Globus pallidus (tissue), 1 donor: ENCODE data around the gene CLIP1.

ENCODE experiments used
- DNase-seq: peaks from one replicate; pipeline ENCODE4 v3.0.0-alpha.2; 2015; ENCODE audit warnings: low spot score

The CLIP1 gene

GRCh38 chr12:122245553-122245952 lies 176.9 kb downstream of the CLIP1 start:
- DNase-seq, result no peak

GRCh38 chr12:122244565-122245371 lies 177.7 kb downstream of the CLIP1 start:
- no peak for DNase-seq

DNA sequence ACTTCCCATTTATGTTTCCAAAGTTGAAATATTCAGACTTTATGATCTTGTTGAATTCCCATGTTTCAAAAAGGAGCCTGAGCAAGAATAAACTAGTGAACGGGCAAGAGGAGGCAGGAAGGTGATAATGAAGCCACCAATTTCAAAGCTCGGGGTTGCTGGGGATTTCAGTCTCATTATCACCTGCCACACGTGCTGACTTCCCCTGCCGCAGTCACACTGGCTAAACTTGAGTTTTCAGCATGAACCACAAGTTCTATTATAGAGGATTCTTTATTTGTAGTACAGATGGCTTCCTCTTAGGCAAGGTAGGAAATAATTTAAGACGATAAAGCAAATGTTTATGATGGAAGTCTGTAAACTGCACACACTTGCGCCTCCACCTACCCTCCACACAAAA lies 178.5 kb downstream of the CLIP1 start:
- no peak for DNase-seq

GRCh38 chr12:122238861-122239260 lies 183.6 kb downstream of the CLIP1 start:
- DNase-seq, result no peak

DNA sequence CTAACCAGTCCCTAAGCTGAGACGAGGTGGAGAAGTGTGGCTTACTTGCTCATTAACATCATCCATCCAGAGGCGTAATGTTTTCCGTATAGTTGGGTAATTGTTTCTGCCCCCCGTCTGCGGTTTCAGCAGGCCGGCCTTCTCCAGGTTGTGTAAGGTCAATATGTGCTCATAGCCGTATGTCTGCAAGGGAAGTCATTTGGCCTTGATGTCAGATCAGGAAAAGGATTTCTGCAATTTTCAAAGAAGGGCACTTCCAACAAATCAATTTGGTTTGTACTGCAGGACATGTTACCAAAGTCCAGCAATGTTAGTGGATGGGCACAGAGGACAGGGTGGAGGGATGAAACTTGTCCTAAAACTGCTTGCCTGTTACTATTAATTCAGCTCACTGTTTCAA lies 186.7 kb downstream of the CLIP1 start:
- DNase-seq, result no peak

- no peak for DNase-seq
These were observed 189.8 kb downstream of the CLIP1 start for GRCh38 chr12:122232691-122233090.

DNA sequence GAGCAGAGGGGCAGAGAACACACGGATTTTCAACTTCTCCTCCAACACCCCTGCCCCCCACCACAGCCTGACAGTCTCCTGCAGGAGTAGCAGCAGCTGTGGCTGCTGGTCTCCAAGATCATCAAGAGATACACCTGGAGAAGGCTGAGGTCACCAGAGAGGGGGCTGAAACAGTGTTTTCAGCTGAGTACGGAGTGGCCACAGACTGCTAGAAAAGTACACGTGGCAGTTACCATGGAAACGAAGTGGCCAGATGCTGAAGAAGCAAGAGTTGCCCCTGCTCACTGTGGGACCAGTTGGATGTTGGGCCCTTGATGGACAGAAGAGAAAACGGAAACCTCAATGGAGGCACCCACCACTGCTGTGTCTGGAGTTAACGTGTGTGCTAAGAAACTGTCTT lies 191.7 kb downstream of the CLIP1 start:
- no peak for DNase-seq

DNA sequence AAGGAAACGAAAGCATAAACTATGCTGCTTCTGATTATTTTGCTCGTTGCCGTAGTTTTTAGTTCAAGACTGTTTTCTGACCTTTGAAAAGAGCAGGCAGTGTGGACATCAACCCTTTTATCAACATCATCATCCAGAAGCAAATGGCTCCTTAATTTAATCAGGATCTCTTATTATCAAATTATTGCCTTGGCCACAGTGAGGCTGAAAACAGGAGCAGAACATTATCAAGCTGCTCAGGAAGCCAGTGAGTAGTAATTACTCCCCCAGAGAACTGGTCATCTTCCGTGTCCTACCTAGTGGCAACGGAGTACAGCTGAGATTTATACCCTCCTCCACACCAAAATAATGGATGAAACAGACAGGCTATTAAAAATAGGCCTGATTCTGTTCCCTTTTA lies 194.4 kb downstream of the CLIP1 start:
- DNase-seq, result no peak

DNA sequence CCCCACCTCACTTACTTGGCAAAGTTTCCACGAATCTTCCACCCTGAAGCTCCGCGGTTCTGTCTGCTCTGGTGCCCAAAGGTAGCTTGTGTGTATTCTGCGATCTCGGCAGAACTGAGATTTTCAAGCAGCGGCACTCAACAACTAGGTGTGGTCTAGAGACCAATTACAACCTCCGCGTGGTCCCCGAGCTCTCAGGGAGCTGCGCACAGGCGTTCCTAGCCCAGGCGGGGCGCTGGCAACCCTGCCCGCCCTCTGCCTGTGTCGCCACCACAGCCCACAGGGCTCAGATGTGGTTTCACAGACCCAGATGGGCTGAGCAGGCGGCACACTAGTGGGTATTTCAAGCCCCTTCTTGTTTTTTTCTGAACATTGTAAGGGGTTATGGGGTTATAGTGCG lies 195.1 kb downstream of the CLIP1 start:
- DNase-seq, result no peak

DNA sequence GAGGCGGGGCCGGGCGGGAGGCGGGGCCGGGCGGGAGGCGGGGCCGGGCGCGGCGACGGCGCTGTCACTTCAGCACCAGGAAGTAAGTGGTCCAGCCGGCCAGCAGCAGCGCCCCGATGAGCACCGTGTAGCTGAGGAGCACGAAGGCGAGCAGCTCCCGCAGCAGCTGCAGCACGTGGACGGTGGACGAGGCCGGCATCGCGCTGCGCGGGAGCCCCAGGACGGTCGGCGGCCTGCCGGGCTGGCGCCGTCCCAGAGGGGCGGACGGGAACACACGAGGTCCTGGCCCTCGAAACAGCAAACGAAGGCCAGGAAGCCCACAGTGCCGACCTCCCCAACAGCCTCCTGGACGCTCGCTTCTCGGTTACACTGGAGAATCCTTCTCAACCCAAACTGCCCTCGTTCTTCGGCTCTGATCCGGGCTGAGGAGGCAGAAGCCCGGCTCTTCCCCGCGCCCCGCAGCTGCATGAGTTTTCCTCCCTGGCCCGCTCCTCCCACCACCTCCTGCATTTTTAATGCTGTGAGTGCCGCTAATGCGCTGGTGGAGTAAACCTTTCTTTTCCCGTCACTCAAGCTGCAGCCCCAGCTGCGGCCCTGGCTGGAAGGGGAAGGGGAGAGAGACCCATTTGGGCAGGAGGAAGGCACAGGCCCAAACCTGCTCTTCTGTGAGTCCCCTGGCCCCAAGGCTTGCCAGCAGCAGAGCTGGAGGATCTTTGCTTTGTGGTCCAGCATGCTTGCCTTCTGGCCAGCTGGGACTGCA lies 195.9 kb downstream of the CLIP1 start:
- peak; percentile 4 for DNase-seq

GRCh38 chr12:122225683-122226365 lies 196.6 kb downstream of the CLIP1 start, which contains the start of gene DIABLO:
Gene DIABLO, minus strand, starts transcription at chr12:122226052. Its CDS starts 38 bp downstream, at chr12:122226014.
- peak; percentile 100 for DNase-seq
